Activated CD8-positive, alpha-beta T cell treated with anti-CD3 and anti-CD28 coated beads, Interleukin-2, amount 10 ng/mL, durations not matched to agents 7 days and 5 days (primary cell): ENCODE measurements around the gene ZNF653. TPM values are rescaled to one million over a fixed set of nuclear protein-coding genes. Genes with fewer than 3 reads are reported as not detected.

Source experiments
- ATAC-seq: fragments of 150-1000 bp; cut with Tn5 transposase; one replicate; pipeline ENCODE4 v1.10.0; 2021; ENCODE audit warnings: moderate library complexity
- CTCF ChIA-PET: fragments of 350-600 bp; sonication (Branson Sonifier 250); formaldehyde crosslinking; loops from one replicate; lab custom pipeline; 2021; ENCODE audit warnings: antibody characterized with exemption; lab: Charles Lee
- POLR2A ChIA-PET: fragments of 350-600 bp; sonication (Branson Sonifier 250); formaldehyde crosslinking; loops from one replicate; lab custom pipeline; 2021; ENCODE audit warnings: antibody characterized with exemption; lab: Charles Lee
- DNase-seq: peaks from one replicate; pipeline ENCODE4 v3.0.0-alpha.2; 2020
- H3K27ac Mint-ChIP-seq: one replicate; pipeline ENCODE4 v1.8.0; 2021; ENCODE audit warnings: mild to moderate bottlenecking, mixed read lengths
- H3K27me3 Mint-ChIP-seq: one replicate; pipeline ENCODE4 v1.8.0; 2021; ENCODE audit warnings: low read depth, mixed read lengths
- H3K36me3 Mint-ChIP-seq: one replicate; pipeline ENCODE4 v1.8.0; 2021; ENCODE audit warnings: low read depth, mixed read lengths
- H3K4me1 Mint-ChIP-seq: one replicate; pipeline ENCODE4 v1.8.0; 2021; ENCODE audit warnings: low read depth, mixed read lengths
- H3K4me3 Mint-ChIP-seq: one replicate; pipeline ENCODE4 v1.8.0; 2021; ENCODE audit warnings: mild to moderate bottlenecking, mixed read lengths
- H3K9me3 Mint-ChIP-seq: one replicate; pipeline ENCODE4 v1.8.0; 2022; ENCODE audit warnings: mixed read lengths; ENCODE audit not compliant: insufficient read depth
- total RNA-seq, 2 experiments: library from RNA; stranded (reverse); gene quantifications; one replicate each; pipeline ENCODE4 v1.2.3, GENCODE V29; 2021

ZNF653 gene, protein sequence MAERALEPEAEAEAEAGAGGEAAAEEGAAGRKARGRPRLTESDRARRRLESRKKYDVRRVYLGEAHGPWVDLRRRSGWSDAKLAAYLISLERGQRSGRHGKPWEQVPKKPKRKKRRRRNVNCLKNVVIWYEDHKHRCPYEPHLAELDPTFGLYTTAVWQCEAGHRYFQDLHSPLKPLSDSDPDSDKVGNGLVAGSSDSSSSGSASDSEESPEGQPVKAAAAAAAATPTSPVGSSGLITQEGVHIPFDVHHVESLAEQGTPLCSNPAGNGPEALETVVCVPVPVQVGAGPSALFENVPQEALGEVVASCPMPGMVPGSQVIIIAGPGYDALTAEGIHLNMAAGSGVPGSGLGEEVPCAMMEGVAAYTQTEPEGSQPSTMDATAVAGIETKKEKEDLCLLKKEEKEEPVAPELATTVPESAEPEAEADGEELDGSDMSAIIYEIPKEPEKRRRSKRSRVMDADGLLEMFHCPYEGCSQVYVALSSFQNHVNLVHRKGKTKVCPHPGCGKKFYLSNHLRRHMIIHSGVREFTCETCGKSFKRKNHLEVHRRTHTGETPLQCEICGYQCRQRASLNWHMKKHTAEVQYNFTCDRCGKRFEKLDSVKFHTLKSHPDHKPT
- total RNA-seq, result 10 to 100 TPM; 20.1 to 21.8 TPM

DNA sequence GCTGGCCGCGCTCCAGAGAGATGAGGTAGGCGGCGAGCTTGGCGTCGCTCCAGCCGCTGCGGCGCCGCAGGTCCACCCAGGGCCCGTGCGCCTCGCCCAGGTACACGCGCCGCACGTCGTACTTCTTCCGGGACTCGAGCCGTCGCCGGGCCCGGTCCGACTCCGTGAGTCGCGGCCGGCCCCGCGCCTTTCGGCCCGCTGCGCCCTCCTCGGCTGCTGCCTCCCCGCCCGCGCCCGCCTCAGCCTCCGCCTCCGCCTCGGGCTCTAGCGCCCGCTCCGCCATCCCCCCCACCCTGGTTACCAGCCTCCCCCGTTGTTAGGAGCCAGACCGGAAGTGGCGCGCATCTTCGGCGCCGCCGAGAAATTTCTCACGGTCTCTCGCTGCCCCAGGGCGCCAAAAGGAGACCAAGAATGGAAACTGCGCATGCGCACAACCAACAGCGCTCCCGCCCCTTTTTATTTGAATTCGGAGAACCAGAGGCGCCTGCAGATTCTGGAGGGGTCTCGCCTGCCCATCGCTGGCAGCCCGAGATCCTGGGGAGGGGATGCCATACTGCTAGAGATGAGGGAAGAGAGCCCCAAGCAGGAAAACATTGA, at the start of gene ZNF653:
Gene ZNF653, minus strand, starts transcription at position 336 of the 597 bp plus-strand sequence. Its CDS starts 53 bp downstream, at position 283.
- Mint-ChIP-seq H3K27ac (peak within 1 kb of the TSS; percentile 89), H3K4me3 (peak within 1 kb of the TSS; percentile 80), H3K4me1 (peaks cover 28% of the 10 kb centered on the region), H3K27me3 (no peaks in the 10 kb centered on the region), H3K9me3 (no peaks in the 10 kb centered on the region), H3K36me3 (peaks cover 16% of the 10 kb centered on the region)
- ATAC-seq (peak; percentile 71), DNase-seq (peak; percentile 97)
- ChIA-PET POLR2A (interaction anchor here (1.1 kb wide), 1 partner anchor 125 kb away, joined by 4 read pairs; no protein-coding TSS in a partner anchor), CTCF (interaction anchor here (0.7 to 1.3 kb wide), 2 partner anchors 23 to 70 kb away, joined by 3 read pairs; partner anchors contain the start of gene PRKCSH)

DNA sequence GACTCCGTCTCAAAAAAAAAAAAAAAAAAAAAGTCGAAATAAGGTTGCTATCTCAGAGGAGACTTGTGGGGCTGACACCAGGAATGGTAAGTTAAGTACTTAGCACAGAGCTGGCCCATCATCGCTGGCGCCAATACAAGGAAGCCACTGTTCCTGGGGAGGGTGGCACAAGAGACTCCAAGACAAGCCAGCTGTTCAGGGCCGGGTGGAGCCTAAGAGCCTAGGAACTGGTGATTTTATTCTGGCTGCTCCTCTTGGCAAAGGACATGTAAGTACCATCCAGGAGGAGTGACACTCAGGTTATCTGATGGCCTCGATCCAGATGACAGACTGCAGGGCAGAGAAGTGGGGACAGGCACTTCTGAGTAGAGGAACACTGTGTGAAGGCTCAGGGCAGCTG, 49.6 kb upstream of the ZNF653 start:
- Mint-ChIP-seq H3K36me3 (peaks cover 36% of the 10 kb centered on the region), H3K27ac (no peak overlapping the region), H3K4me3 (no peak overlapping the region), H3K27me3 (no peaks in the 10 kb centered on the region), H3K9me3 (no peaks in the 10 kb centered on the region), H3K4me1 (peaks cover 40% of the 10 kb centered on the region)
- ATAC-seq (no peak), DNase-seq (no peak)
- ChIA-PET CTCF (interaction anchor here (1.5 to 1.6 kb wide), 2 partner anchors 31 to 38 kb away, joined by 3 to 4 read pairs; no protein-coding TSS in a partner anchor), POLR2A (no interaction called here)

DNA sequence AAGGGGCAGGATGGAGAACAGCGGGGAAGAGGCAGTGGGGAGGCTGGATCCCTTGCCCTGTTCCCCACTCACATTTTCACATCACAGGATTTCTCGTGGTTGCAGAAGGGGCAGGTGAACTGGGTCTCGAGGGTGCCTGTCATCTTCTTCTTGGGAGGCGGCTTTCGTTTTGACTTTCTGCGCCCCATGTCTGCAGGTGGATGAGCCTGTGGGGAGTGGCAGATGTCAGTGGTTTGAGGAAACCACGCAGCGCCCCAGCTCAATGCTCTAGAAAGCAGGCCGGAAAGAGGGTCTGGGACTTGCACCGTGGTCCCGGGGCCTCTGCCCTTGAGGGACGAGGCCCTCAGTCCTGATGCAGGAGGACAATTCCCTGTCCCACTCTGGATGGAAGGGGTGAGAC, 48.5 kb upstream of the ZNF653 start:
- no peak for ATAC-seq
- peak; percentile 53 for DNase-seq
- Mint-ChIP-seq H3K4me1 (peaks cover 36% of the 10 kb centered on the region), H3K27ac (peak overlapping the region; percentile 62), H3K9me3 (no peaks in the 10 kb centered on the region), H3K4me3 (no peak overlapping the region), H3K36me3 (peaks cover 34% of the 10 kb centered on the region), H3K27me3 (no peaks in the 10 kb centered on the region)
- ChIA-PET CTCF (interaction anchor here (1.5 to 1.6 kb wide), 2 partner anchors 32 to 39 kb away, joined by 3 to 4 read pairs; no protein-coding TSS in a partner anchor), POLR2A (no interaction called here)

DNA sequence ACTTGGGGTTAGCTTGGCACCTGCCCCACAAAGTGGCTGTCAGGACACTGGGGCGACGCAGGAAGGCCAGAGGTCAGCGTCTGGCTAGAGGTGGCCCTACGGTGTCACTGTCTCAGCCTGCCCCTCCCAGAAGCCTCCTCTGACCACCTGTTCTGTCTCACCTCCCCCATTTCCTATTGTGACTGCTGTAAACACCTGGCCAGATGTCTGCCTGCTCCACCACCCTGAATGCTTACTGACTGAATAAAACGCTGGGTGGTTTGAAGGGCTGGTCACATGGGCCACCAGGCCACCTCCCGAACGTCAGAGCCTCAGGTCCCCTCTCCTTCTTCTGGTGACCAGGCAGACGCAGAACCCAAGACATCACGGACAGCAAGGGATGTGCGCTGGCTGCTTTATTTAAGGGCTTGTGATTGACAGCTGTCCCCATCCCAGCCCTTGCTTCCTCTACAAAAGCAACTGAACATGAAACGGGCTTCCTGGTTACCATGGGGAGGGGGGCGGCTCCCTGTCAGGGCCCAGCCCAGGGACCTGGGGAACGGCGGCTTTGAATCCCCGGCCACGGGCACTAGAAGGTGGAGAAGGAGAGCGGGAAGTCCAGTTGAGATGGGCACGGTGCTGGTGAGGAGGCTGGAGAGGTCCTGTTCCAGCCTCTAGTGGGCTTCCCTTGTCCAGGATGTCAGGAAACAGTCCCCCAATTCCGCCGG, 47.2 kb upstream of the ZNF653 start:
- no peak overlapping the region for H3K27ac Mint-ChIP-seq
- H3K4me3 Mint-ChIP-seq, result no peak overlapping the region
- CTCF ChIA-PET, result interaction anchor here (1.1 to 1.3 kb wide), 2 partner anchors 10 to 16 kb away, joined by 3 to 5 read pairs; no protein-coding TSS in a partner anchor
- DNase-seq (no peak), ATAC-seq (no peak)
- H3K36me3 Mint-ChIP-seq, result peaks cover 28% of the 10 kb centered on the region
- H3K27me3 Mint-ChIP-seq, result no peaks in the 10 kb centered on the region
- H3K9me3 Mint-ChIP-seq, result no peaks in the 10 kb centered on the region
- peaks cover 30% of the 10 kb centered on the region for H3K4me1 Mint-ChIP-seq
- POLR2A ChIA-PET, result no interaction called here

DNA sequence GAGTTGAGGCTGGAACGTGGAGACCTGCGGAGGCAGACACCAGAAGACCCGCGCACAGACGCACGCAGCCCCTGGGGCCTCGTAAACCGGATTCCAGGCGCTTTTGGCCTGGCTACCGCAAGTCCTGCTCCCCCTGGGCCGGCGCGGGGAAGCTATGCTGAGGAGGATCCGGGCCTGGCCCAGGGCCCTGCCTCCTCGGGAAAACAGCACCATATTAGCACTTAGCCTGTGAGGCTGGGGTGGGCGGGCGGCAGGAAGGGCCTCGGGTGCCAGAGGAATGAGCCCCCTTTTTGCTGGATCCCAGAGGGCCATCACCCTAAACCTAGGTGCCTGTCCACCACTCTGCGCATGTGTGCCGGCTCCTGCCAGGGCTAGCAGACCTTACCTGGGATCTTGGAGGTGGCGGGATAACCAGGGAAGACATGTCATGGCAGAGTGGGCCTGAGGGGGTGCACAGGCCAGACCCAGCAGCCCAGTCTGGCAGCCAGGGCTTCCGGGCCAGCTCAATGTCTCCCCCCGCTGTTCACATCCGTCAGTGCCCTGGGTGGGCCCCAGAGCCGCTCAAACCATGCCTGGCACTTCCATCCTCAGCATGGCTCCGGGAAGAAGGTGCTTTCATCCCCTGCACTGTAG, 46.1 kb upstream of the ZNF653 start:
- Mint-ChIP-seq H3K27ac (no peak overlapping the region), H3K27me3 (no peaks in the 10 kb centered on the region), H3K4me3 (no peak overlapping the region), H3K36me3 (peaks cover 23% of the 10 kb centered on the region), H3K4me1 (peaks cover 21% of the 10 kb centered on the region), H3K9me3 (no peaks in the 10 kb centered on the region)
- ChIA-PET POLR2A (no interaction called here), CTCF (interaction anchor here (1.1 to 1.3 kb wide), 2 partner anchors 9 to 15 kb away, joined by 3 to 5 read pairs; no protein-coding TSS in a partner anchor)
- no peak for DNase-seq
- peak; percentile 52 for ATAC-seq

DNA sequence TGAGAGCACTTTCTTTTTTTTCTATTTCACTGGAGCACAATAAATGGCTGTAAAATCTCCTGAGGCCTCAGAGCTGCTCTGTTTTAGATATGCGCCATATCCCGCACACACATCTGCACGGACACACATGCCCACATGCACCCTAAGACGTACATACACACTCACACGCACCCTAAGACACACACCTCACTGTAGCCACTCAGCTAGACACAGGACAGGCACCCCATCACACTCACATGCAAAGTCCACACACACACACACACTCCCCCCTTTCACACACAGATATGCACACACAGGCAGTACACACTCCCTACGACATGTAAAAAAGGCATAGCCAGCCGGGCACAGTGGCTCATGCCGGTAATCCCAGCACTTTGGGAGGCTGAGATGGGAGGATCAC, 44.6 kb upstream of the ZNF653 start:
- ChIA-PET POLR2A (no interaction called here), CTCF (no interaction called here)

DNA sequence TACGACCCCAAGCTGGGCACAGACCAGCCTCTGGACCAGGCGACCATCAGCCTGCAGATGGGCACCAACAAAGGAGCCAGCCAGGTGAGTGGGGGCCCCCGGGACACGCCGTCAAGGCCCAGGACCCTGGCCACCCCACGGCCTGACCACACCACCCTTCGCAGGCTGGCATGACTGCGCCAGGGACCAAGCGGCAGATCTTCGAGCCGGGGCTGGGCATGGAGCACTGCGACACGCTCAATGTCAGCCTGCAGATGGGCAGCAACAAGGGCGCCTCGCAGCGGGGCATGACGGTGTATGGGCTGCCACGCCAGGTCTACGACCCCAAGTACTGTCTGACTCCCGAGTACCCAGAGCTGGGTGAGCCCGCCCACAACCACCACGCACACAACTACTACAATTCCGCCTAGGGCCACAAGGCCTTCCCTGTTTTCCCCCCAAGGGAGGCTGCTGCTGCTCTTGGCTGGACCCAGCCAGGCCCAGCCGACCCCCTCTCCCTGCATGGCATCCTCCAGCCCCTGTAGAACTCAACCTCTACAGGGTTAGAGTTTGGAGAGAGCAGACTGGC, 43.8 kb upstream of the ZNF653 start:
- no peaks in the 10 kb centered on the region for H3K9me3 Mint-ChIP-seq
- H3K27me3 Mint-ChIP-seq, result no peaks in the 10 kb centered on the region
- ATAC-seq (no peak), DNase-seq (no peak)
- peaks cover 15% of the 10 kb centered on the region for H3K4me1 Mint-ChIP-seq
- CTCF ChIA-PET, result no interaction called here
- H3K4me3 Mint-ChIP-seq, result no peak overlapping the region
- POLR2A ChIA-PET, result no interaction called here
- no peak overlapping the region for H3K27ac Mint-ChIP-seq
- peaks cover 16% of the 10 kb centered on the region for H3K36me3 Mint-ChIP-seq

More for the DNA sequence above, 44.6 kb upstream of the ZNF653 start:
- Mint-ChIP-seq H3K4me3 (no peak overlapping the region), H3K9me3 (no peaks in the 10 kb centered on the region), H3K27me3 (no peaks in the 10 kb centered on the region), H3K4me1 (peaks cover 16% of the 10 kb centered on the region), H3K27ac (no peak overlapping the region), H3K36me3 (peaks cover 18% of the 10 kb centered on the region)
- ATAC-seq, result no peak
- DNase-seq, result no peak

DNA sequence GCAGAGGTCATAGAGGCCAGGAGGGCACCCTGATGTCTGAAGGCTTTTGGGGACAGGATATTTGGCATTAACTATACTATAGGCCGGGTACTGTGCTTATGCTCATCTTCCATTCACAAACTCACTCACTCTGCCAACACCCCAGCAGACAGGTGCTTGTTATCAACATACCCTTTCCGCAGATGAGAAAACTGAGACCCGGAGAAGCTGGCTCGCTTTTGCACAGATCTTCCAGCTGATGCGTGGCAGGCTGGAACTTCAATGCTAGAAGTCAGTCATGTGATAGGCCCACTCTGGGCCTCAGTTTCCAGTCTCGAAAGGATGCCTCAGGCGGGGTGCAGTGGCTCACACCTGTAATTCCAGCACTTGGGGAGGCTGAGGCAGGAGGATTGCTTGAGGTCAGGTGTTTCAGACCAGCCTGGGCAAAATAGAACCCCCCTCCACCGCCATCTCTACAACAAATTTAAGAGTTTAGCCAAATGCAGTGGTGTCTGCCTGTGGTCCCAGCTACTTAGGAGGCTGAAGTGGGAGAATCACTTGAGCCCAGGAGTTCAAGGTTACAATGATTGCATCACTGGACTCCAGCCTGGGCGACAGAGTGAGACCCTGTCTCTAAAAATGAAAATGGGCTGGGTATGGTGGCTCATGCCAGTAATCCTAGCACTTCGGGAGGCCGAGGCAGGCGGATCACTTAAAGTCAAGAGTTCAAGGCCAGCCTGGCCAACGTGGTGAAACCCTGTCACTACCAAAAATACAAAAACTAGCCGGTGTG, 42.5 kb upstream of the ZNF653 start:
- no peak overlapping the region for H3K27ac Mint-ChIP-seq
- DNase-seq (no peak), ATAC-seq (no peak)
- ChIA-PET POLR2A (no interaction called here), CTCF (no interaction called here)
- no peaks in the 10 kb centered on the region for H3K27me3 Mint-ChIP-seq
- no peak overlapping the region for H3K4me3 Mint-ChIP-seq
- peaks cover 6% of the 10 kb centered on the region for H3K36me3 Mint-ChIP-seq
- peaks cover 3% of the 10 kb centered on the region for H3K4me1 Mint-ChIP-seq
- no peaks in the 10 kb centered on the region for H3K9me3 Mint-ChIP-seq

DNA sequence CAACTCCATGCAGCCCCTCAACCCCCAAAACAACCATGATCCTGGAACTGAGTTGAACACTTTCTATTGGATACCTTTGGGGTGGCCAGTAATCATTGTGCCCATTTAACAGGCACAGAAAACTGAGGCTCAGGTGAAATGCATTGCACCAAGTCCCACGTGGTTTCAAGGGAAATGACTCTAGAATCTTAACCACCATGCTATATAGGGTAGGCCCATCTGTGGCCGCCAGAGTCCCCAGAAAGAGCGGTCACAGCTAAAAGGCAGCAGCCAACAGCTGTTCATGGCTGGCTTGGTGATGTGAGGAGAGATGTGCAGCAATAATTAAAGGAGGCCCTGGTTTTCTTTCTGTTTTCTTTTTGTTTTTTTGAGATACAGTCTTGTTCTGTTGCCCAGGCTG, 35.6 kb upstream of the ZNF653 start:
- Mint-ChIP-seq H3K9me3 (no peaks in the 10 kb centered on the region), H3K4me1 (peaks cover 3% of the 10 kb centered on the region), H3K36me3 (no peaks in the 10 kb centered on the region), H3K27ac (no peak overlapping the region), H3K27me3 (peaks cover 16% of the 10 kb centered on the region), H3K4me3 (no peak overlapping the region)
- no peak for DNase-seq
- no peak for ATAC-seq
- ChIA-PET POLR2A (no interaction called here), CTCF (no interaction called here)

DNA sequence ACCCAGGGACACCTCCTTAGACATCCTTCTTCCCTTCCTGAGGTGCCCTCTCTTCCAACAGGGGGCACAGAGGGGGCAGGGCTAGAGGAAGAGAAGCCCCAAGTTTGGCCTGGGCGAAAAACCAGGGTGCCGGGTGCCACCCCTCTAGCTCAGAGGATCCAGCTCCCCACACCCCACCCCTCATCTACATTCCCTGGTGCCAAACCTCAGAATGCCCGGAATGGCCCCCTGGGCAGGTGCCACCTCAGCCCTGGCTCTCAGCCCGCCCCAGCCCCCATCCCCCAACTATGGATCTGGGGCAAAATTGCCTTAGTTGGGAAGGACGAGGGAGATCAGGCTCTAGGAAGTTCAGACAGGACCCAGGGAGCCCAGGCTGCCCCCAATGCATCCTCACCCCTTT, 35.0 kb upstream of the ZNF653 start:
- POLR2A ChIA-PET, result no interaction called here
- Mint-ChIP-seq H3K27me3 (peaks cover 16% of the 10 kb centered on the region), H3K4me1 (peaks cover 2% of the 10 kb centered on the region), H3K9me3 (no peaks in the 10 kb centered on the region), H3K27ac (no peak overlapping the region), H3K4me3 (no peak overlapping the region), H3K36me3 (no peaks in the 10 kb centered on the region)
- CTCF ChIA-PET, result no interaction called here
- ATAC-seq (no peak), DNase-seq (no peak)
